Ovary (tissue), 3 donors: ENCODE data around the gene KCMF1.

Experiments used
- CTCF ChIP-seq, 3 donors: fragments of 450-650 bp in 2 of 3; fragments of 200-600 bp in 1 of 3; IDR thresholded peaks; one replicate each; pipeline versions ENCODE4 v1.5.1 to v1.8.0; 2016 to 2022; ENCODE audit warnings: antibody characterized with exemption in 3 of 3, mild to moderate bottlenecking in 1 of 3
- EP300 ChIP-seq: sonication (generic); formaldehyde crosslinking; IDR thresholded peaks from one replicate; pipeline ENCODE4 v1.6.1; 2017; ENCODE audit warnings: antibody characterized with exemption
- POLR2A ChIP-seq: fragments of 450-650 bp; IDR thresholded peaks from one replicate; pipeline ENCODE4 v1.6.1; 2017; ENCODE audit warnings: antibody characterized with exemption, mild to moderate bottlenecking, moderate library complexity
- donor health status: DM: no; HTN: no; CAD: no.

- no peak for TF ChIP-seq POLR2A
- no peak for TF ChIP-seq CTCF (IDR thresholded peaks at IDR 0.05)
- TF ChIP-seq EP300 = no peak
These were observed 61.7 kb downstream of the KCMF1 start for GRCh38 chr2:85032621-85033020.
